ENCODE results near the gene AK1. TPM values are rescaled to one million over a fixed set of nuclear protein-coding genes. Genes with fewer than 3 reads are reported as not detected.
A peak's percentile ranks its signal among the peaks of the same experiment; 100 is the strongest.

AK1 gene
- total RNA-seq, 1 experiment from 2014 or later, result 86.3 TPM

DNA sequence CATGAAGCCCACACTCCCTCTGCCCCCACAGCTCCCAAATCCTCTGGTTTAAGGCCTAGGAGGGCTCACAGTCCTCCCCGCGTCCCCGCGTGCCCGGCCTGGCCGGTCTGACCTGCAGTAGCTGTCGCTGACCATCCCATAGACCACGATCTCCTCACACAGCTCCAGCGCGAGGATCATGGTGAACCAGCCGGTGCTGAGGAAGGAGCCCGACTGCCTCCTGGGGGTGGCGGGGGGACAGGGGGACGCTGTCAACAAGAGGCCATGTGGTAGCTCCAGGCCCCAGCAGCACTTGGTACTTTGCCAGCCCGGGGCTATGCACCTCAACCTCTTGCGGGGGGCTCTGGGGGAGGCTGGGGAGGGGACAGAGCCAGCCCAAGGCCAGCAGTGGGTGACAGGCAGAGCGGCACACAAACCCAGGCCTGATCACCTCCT, 32.4 kb upstream of the AK1 start:
- DNase-seq (ENCODE audit: low read depth), result no peak

DNA sequence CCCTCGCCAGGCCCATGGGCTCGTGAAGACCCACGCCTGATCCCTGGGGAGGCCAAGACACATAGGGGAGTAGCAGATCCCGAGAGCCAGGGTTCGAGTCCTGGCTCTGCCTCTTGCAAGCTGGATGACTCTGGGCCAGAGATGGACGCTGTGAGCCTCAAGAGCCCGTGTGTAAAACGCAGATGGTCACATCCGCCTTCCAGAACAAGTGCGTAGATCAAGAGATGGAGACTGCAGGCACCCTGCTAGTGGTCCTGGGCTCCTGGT, 31.1 kb upstream of the AK1 start:
- DNase-seq (ENCODE audit: low read depth), result no peak

DNA sequence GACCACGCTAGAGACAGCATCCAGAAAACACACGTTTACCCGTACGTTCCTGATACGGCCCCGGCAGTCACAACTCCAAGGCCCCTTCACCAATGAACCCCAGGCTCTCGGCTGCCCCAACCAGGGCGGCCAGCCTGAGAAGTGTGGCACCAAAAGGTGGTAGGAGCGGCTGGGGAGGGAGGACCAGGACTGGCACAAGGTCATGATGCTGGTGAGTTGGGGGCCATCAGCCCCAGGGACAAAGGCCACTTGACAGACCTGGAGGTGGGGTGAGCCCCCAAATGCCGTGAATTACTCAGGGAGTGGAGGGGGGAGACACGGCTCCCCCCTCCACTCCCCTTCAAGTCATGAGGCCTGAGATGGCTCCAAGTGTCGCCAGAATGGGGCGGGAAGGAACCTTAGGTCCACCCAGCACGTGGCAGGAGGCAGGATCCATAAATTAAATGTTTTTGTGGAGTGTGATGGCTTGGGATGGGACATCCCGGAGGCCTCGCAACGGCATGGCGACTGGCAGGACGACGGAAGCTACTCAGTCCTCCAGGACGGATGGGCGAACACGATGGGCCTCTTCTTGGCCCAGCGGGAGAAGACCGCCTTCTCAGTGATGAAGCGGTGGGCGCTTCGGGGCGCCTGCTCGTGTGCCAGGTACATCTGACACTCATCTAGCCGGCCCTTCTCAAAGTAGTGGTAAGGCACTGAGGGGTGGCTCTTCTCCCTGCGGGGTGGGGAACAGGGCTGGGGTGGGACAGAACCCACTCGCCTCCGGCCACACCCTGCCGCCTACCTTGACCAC, 30.6 kb upstream of the AK1 start:
- no peak for DNase-seq (ENCODE audit: low read depth)

DNA sequence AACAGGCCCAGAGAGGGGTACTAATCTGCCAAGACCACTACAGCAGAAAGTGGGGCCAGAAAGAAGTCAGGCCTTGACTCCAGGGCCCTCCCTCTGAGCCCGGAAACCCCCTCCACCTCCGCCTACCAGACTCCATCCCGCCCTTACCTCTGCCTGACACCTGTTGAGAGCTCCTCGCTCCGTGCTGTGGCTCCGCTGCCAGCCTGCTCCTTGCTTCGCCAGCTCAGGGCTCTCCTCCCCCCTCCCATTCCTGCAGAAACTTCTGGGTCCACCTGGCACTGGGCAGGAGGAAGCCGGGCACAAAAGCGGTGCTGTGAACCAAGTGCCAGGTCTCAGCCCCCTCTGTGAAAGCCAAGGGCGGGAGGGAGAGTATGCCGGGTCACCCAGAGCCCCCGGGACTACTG, 28.3 kb upstream of the AK1 start:
- DNase-seq (ENCODE audit: low read depth), result no peak

DNA sequence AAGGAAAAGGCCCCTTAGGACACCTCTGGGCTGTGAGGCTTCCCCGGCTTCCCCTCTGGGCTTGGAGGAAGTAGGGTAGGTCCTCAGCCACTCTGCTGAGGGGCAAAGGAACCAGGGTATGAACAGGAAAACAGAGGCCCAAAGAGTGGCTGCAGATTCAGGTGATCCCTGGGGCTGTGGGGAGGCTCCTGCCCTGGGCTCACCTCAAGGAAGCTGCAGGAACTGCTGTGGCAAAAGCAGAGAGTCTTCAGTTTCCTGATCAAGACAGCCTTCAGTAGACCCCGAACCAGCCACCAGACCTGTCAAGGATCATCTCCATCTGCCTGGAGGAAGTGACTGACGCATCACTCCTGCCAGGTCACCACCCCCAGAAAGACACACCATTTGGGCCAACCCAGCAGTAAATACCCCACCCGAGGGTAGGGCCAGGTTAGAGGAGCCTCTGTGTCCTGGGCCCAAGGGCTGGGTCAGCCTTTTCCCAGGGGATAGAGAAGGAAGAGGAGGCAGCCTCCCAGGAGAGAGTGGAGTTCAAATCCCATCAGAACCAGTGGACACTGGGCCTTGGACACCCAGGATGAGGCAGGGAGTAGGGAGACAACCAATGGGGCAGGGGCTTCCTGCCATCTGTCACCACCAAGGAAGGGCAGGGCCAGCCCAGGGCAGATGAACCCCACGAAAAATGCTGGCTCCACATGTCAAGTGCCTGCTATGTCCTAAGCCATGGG, 27.7 kb upstream of the AK1 start:
- no peak for DNase-seq (ENCODE audit: low read depth)

DNA sequence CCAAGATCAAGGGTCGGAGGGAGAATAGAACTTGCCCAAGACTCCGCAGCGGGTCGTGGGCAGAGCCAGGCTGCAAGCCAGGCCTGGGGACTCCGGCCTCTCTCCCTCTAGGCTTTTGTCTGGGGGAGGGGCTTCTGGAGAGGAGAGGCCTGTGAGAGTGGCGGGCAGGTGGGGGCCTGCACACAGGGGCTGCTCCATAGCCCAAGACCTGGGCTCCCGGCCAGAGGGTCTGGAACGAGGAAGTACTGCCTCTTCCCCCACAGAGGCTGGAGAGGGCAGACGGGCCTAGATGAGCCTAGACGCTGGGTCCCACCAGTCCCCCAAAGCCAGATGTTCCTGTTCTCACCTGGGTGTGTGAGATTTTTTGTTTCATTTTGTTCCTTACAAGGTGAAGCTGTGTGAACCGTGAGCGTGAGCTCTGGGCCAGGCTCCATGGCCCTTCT, 27.1 kb upstream of the AK1 start:
- no peak for DNase-seq (ENCODE audit: low read depth)

DNA sequence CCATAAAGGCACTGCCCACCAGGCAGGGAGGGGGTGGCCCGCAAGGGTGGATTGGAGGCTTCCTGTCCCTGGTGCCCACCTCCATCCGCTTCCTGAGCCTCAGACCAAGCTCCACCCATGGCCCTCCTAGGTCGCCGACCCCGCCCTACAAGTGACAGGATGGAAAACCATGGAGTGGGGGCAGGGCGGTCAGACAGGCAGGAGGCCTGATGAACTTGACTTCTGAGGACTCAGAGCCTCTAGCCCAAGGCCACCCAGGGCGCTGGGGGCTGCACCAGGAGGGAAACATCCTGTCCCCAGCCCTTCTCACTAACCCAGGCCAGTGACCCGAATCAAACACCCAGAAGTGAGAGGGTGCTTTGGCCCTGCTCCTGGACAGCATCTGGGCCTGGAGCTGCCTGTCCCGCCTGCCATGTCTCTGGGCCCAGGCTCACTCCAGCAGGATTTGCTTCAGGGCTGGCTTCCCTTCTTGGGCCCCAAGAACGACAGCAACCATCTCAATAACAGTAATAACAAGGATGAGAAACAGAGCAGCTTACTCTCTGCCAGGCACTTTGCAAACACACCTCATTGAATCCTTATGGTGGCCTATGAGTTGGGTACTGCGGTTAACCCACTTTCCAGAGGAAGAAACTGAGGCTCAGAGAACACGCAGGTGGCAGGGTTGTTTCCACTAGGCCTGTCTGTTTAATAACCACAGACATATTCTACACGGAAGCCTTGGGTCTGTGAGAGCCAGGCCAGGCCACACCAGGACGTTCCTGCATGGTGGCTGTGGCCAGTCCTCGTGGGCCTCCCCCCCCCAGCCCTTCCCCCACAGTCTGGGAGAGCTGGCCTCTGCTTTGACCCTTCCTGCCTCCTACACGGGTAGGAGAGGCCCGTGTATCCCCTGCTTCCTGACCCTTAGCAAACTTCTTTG, 26.3 kb upstream of the AK1 start:
- no peak for DNase-seq (ENCODE audit: low read depth)

DNA sequence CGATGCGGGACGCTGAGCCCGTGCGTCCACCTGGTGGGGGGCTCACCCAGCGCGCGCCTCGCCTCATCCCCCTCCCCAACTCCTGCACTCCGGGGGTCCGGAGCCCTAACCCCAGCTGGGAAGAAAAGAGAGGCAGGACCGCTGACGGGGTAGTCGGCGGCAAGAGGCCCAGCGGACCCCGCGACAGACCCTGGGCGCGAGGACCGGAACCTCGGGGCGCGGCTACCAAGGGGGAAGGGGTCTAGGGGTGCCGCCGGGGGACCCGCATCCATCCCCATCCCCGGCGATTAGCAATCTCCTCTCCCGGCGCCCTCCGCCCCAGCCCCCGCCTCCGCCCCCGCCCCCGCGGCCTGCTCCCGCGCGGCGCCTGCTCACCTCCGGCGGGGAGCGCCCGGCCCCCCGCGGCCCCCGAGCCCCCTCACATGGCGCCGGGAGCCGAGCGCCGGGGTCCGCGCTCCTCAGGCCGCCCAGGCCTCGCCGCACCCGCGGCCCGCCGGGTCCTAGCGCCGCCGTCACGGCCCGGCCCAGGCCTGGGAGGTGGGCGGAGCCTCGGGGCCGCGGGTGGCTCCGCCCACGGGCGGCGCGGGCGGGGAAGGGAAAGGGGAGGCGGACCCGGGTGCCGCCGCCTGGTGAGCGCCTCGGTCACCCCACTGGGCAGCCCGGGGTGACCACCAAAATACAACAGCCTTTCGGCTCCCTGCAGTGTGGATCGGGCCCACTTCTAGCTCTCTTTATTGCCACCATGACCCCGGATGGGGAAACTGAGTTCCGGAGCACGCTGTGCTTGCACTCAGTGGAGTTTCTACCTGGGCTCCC, 21.9 kb upstream of the AK1 start, which contains the start of gene ST6GALNAC6:
Gene ST6GALNAC6 (minus strand): TSS at position 476 of the 816 bp plus-strand sequence. CDS start 1,622 bp downstream, outside the sequence.
- DNase-seq (ENCODE audit: low read depth), result peak; percentile 73

DNA sequence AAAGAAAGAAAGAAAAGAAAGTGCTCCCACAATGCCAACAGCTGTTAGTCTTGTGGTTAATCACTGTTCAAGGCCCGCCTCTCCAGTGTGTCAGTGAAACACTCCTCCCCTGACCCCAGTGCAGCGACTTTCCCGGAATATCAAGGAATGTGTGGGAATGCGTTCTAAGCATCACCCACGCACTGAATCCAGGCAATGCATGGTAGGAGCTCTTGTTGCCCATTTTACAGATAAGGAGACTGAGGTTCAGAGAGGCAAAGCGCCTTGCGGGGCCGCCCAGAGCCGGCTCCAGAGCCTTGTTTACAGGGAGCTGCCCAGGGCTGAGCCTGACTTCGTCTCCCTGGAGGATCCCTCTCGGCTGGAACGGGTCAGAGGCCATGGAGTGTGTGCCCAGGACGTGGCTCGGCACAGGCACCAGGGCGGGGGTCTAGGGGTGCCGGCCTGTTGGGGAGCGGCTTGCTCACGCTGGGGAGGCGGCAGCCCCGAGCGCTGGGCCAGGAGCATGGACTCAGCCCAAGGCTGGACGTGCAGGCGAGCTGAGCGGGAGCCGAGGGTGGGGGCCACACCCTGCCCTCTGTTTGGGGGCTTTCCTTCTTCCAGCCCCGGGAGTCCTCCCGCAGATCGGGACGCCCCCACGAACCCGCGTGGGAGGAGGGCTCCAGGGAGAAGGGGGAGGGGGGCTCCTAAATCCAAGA, 21.1 kb upstream of the AK1 start:
- peak; percentile 59 for DNase-seq (ENCODE audit: low read depth)

DNA sequence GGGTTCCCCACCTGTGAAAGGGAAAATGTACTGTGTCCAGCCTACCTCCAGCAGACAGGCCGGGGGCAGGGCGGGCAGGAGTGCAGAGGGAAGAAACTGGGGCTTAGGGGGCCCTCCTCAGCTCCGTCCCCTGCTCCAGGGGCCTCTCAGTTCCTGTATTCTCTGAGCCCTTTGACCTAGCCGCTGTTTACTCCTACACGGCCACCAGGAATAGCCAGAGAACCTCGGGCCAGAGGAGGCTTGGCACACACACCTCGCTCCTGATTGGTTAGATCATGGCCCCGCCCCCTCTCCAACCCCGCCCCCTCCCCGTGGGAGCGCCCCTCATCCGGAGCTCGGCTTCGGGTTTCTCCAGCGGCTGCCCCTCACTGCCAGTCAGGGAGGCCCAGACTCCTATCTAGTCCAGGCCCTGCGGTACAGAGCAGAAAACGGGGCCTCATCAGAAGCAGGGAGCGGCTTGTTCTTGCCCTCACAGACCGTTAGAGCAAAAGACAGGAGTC, 19.8 kb upstream of the AK1 start:
- no peak for DNase-seq (ENCODE audit: low read depth)

DNA sequence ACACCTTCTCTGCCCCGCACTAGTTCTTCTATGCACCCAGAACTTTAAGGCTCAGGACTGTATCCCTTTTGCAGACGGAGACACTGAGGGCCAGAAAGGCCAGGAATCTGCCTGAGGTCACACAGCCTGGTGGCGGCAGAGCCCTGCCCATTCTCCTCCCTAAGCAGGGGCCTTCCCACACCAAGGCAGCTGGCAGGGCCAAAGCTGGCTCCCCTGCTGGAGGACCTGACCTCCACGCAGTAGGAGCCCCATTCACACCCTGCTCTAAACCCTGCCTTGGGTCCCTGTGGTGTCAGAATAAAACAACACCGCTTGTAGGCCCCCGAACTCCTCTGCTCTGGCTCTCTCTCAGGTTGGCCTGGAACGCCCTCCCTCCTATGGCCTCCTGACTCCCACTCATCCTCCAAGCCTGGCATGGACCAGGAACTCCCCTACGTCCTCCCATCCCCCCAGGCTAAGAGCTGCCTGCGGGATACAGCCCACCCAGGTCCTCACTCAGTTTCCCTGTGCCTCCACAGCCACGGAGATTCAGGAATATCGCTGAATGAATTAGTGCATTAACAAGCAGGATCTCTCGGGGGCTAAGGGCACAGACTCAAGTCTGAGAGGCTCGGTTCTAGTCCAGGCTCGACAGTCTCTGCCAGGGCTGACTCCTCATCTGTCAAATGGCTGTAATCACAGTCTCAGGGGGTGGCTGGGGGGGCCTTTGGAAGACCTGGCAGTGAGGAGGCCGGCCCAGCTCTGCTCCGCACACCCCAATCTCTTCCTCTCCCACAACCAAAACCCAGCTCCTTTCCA, 19.1 kb upstream of the AK1 start:
- no peak for DNase-seq (ENCODE audit: low read depth)

DNA sequence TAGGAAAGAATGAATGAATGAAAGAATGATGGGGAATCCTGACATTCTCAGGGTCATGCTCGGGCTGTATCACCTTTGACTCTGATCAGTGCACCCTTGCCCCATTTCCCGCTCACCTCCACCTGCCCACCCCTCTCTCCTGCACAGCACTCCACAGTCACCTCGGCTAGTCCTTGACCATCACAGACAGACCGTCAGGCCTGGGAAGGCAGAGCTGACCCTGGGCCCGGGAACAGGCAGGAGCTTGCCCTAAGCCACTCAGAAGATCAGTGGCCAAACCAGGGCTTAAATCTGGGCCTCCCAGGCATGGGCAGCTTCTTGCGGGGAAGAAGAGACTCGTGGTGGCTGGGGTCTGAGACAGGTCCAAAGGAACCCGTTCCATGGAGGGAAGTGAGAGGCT, 18.3 kb upstream of the AK1 start:
- DNase-seq (ENCODE audit: low read depth), result no peak

DNA sequence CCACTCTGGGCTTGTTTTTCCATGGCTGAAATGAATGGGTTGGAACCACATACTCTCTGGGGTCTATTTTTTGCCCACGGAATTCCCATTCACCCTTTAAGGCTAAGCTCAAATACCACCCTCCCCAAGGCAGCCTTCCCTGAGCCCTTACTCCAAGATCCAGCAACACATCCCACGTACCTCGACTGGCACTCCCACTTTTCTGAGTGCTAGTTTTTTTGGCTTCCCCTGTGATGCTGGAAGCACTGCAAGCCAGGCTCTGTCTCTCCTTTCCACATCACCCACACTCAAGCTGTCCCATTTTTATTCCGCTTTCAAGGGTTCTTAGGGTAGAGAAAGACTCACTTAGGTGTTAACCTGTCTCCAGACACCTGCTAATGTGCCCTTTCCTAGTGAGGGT, 15.9 kb upstream of the AK1 start:
- no peak for DNase-seq (ENCODE audit: low read depth)

DNA sequence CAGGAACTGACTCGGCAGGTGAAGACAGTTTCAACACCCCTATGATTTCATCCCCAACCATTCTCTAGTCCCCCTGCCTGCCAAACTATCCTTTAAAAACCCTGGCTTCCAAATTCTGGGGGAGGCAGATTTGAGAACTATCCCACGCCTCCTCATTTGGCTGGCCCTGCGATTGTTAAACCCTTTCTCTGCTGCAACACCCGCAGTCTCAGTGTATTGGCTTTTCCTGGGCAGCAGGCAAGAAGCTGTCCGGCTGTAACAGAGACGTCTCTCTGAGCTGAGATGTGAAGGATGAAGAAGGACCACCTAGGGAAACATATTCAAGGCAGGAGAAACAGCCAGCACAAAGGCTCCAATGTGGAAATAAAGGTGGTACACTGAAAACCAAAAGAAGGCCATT, 15.4 kb upstream of the AK1 start:
- no peak for DNase-seq (ENCODE audit: low read depth)

DNA sequence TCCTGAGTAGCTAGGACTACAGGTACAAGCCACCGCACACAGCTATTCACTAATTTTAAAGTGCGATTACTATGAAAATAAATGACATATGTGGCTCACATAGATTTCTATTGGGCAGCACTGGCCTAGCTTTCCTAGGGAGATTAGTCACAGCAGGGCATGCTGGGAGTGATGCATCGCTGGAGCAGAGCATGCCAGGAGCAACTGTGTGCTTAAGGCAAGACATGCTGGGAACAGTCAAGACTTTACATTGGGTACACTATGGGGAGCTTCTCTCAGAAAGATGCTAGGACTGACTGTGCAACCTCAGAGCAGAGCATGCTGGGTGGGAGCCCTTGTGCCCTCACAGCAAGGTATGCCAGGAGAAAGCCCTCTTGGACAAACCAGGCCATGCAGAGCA, 12.6 kb upstream of the AK1 start:
- DNase-seq (ENCODE audit: low read depth), result no peak

DNA sequence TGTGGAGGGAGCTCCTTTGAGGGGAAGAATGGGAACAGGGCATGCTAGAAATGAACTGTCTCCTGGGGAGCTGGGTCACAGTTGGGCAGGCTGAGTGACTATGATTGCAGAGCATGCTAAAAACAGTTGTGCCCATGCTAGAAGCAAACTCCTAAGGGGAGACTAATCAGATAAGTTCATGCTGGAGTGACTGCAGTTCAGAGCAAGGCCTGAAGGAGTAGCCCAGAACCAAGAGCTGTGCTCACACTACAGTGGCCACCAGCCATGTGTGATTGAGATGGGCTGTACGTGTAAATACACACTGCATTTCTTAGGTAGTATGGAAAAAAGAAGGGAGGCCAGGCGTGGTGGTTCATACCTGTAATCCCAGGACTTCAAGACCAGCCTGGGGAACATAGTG, 10.3 kb upstream of the AK1 start:
- DNase-seq (ENCODE audit: low read depth), result no peak

DNA sequence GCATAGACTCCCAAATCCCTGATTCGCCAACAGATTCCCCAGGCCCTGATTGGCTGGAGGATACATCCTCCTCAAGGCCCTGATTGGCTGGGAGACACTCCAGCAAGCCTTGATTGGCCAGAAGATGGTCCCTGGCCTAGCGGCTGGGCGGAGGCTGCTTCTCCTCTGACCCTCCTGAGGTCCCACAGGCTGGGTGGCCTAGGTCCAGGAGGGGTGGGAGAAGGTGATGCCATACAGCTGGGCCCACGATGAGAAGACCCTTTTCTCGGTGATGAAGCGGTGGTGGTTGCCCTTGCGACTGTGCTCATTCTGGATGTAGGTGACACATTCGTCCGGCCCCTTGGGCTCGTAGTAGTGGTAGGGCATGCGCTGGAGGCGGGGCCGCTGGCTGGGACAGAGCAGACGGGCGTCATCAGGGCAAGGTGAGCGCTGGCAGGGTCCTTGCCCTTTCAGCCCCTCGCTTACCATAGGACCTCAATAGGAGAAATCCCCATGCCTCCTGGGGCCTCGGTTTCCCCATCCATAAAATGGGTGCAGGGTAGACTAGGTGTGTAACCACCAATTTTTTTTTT, 9.0 kb upstream of the AK1 start:
- no peak for DNase-seq (ENCODE audit: low read depth)

DNA sequence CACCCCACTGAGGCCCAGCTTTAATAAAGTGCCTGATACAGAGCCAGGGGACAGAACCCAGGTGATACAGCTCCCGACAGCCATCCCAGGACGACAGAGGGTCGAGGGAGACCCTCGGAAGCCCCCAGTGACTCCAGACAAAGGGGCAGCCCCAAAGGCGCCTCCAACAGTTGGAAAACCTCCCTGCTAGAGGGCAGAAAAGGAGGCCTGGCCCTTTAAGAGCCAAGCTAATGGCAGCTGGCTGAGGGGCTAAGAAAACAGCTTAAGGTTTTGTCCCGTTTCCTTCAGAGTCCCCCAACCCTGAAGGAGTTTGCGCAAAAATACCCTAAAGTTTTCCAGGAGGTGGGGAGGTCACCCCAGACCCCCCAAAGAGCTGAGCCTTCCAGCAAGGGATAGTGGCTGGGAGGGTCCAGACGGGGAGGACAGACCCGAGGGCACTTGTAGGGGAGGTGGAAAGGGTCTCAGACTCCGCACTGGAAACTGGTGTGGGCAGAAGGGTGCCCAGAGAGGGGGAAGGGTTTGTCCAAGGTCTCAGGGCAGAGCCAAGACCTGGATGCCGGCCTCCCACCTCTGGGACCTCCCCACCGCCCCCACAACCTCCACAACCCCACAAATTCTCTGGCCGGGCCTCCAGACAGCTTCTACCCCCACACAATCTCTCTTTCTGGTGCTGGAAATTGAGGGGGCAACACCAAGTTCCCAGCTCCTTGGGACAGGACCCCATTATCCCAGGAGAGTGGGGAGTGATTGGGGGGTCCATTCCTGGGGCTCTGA, 8.2 kb upstream of the AK1 start:
- DNase-seq (ENCODE audit: low read depth), result no peak

All from M059J (cell line).